Common myeloid progenitor, CD34-positive (primary cell): Measurements from ENCODE around the gene CD82.
"Not testable (repeated sequence)": the region's sequence is repeated elsewhere in the genome, so short reads cannot be mapped to it uniquely, and the experiment has no call there.

Experiments
- CTCF ChIA-PET: fragments of 350-600 bp; sonication (Branson Sonifier 250); formaldehyde crosslinking; loops from one replicate; lab custom pipeline; 2021; ENCODE audit warnings: antibody characterized with exemption; lab: Charles Lee
- POLR2A ChIA-PET: fragments of 350-600 bp; sonication (Branson Sonifier 250); formaldehyde crosslinking; loops from one replicate; lab custom pipeline; 2021; ENCODE audit warnings: antibody characterized with exemption; lab: Charles Lee
- DNase-seq, 3 donors: peaks; one replicate each; pipeline versions ENCODE4 v3.0.0 to v3.0.0-alpha.2; 2013
- H3K27ac ChIP-seq, 2 experiments: 1 replicate in 1 of 2; 2 replicates in 1 of 2; pipeline ENCODE4 v1.7.0; 2013; ENCODE audit warnings: inconsistent platforms in 2 of 2, low read length in 2 of 2, mild to moderate bottlenecking in 2 of 2, low read depth in 1 of 2, moderate library complexity in 1 of 2; ENCODE audit not compliant: severe bottlenecking in 2 of 2, insufficient read depth in 1 of 2, poor library complexity in 1 of 2
- H3K27me3 ChIP-seq, 5 experiments: replicated peaks in 2 of 5; 1 replicate in 3 of 5; 2 replicates in 2 of 5; pipeline versions ENCODE4 v1.6.1 to v1.7.0; 2013; ENCODE audit warnings: low read length in 4 of 5, mild to moderate bottlenecking in 2 of 5, moderate library complexity in 2 of 5, inconsistent platforms in 1 of 5; ENCODE audit not compliant: insufficient read depth in 5 of 5, control insufficient read depth in 4 of 5
- H3K36me3 ChIP-seq, 4 experiments: 1 replicate in 2 of 4; 2 replicates in 2 of 4; pipeline versions ENCODE4 v1.6.1 to v1.7.0; 2013; ENCODE audit warnings: low read length in 3 of 4, control low read depth in 1 of 4, mild to moderate bottlenecking in 1 of 4; ENCODE audit not compliant: control insufficient read depth in 4 of 4, insufficient read depth in 4 of 4
- H3K4me1 ChIP-seq, 4 experiments: 1 replicate in 3 of 4; 2 replicates in 1 of 4; pipeline versions ENCODE4 v1.6.1 to v1.7.1; 2013; ENCODE audit warnings: low read length in 3 of 4, mild to moderate bottlenecking in 3 of 4, control low read depth in 1 of 4, inconsistent platforms in 1 of 4, moderate library complexity in 1 of 4; ENCODE audit not compliant: control insufficient read depth in 4 of 4, insufficient read depth in 4 of 4; ENCODE audit errors: control extremely low read depth in 1 of 4
- H3K4me3 ChIP-seq, 7 experiments: 1 replicate in 4 of 7; 2 replicates in 3 of 7; pipeline versions ENCODE4 v1.5.1 to v1.7.0; 2013; ENCODE audit warnings: mild to moderate bottlenecking in 7 of 7, low read length in 6 of 7, moderate library complexity in 6 of 7, inconsistent platforms in 2 of 7, low read depth in 2 of 7, control low read depth in 1 of 7; ENCODE audit not compliant: insufficient read depth in 4 of 7, control insufficient read depth in 1 of 7; ENCODE audit errors: extremely low read depth in 1 of 7
- H3K9me3 ChIP-seq, 5 experiments: 1 replicate in 4 of 5; 2 replicates in 1 of 5; pipeline versions ENCODE4 v1.6.1 to v1.7.1; 2013; ENCODE audit warnings: low read length in 4 of 5, mild to moderate bottlenecking in 2 of 5, inconsistent platforms in 1 of 5, low read depth in 1 of 5, moderate library complexity in 1 of 5; ENCODE audit not compliant: control insufficient read depth in 4 of 5, insufficient read depth in 2 of 5; ENCODE audit errors: control extremely low read depth in 1 of 5
- WGBS: methylation state at CpG from one replicate; pipeline ENCODE4 v1.1.5; 2013; ENCODE audit not compliant: insufficient coverage; 5-methylcytosine and 5-hydroxymethylcytosine counted together

Gene CD82

DNA sequence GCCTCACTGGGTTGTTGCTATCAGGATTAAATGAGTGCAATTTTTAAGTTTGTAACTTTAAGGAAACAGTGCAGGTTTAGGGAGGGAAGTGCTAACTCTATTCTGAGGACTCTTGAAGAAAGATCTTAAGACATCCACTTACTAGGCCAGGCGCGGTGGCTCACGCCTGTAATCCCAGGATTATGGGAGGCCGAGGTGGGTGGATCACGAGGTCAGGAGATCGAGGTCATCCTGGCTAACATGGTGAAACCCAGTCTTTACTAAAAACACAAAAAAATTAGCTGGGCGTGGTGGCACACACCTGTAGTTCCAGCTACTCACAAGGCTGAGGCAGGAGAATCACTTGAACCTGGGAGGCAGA, 5.5 kb upstream of the CD82 start:
- WGBS: 95% methylated on average over 7 of the region's 7 CpGs
- peaks cover 15 to 49% (median 34%) of the 10 kb centered on the region in 4 experiments for H3K4me1 ChIP-seq
- H3K27me3 ChIP-seq, H3K9me3 ChIP-seq, H3K4me3 ChIP-seq, DNase-seq, H3K36me3 ChIP-seq, H3K27ac ChIP-seq: not testable (repeated sequence)
- CTCF ChIA-PET: interaction anchor here (1.1 to 30.1 kb wide), 6 partner anchors 12 to 60 kb away, joined by 3 to 504 read pairs (median 5); no protein-coding TSS in a partner anchor
- POLR2A ChIA-PET: interaction anchor here (0.9 to 1.5 kb wide), 2 partner anchors 9 to 13 kb away, joined by 3 to 7 read pairs; no protein-coding TSS in a partner anchor

DNA sequence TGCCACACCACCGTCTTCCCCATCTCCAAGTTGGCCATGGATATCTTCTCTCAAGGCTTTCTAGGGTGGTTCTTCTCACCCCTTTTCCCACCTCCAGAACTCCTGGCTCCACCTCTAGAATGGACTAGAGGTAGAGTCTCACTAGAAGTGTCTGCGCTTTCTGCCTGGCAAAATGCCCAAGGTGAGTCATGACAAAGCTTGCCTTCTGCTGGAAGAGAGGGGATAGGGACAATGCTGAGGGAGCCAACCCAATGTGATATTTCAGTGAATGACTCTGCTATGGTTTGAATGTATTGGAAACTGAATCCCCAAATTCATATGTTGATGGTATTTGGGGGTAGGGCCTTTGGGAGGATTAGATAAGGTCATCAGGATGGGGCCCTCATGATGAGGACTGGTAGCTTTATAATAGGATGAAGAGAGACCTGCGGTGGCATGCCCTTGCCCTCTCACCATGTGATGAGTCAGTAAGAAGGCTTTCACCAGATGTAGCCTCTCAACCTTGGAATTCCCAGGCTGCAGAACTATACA, 4.1 kb upstream of the CD82 start:
- H3K4me1 ChIP-seq: peaks cover 15 to 57% (median 45%) of the 10 kb centered on the region in 4 experiments
- ChIA-PET POLR2A (no interaction called here), CTCF (interaction anchor here (0.7 to 30.1 kb wide), 6 partner anchors 10 to 58 kb away, joined by 3 to 504 read pairs (median 3); no protein-coding TSS in a partner anchor)
- WGBS: 100% methylated on average over 1 of the region's 3 CpGs
- H3K9me3 ChIP-seq: no peaks in the 10 kb centered on the region
- H3K27ac ChIP-seq: no peak overlapping the region
- no peaks in the 10 kb centered on the region for H3K36me3 ChIP-seq
- H3K4me3 ChIP-seq: no peak overlapping the region
- no peaks in the 10 kb centered on the region for H3K27me3 ChIP-seq
- no peak for DNase-seq

DNA sequence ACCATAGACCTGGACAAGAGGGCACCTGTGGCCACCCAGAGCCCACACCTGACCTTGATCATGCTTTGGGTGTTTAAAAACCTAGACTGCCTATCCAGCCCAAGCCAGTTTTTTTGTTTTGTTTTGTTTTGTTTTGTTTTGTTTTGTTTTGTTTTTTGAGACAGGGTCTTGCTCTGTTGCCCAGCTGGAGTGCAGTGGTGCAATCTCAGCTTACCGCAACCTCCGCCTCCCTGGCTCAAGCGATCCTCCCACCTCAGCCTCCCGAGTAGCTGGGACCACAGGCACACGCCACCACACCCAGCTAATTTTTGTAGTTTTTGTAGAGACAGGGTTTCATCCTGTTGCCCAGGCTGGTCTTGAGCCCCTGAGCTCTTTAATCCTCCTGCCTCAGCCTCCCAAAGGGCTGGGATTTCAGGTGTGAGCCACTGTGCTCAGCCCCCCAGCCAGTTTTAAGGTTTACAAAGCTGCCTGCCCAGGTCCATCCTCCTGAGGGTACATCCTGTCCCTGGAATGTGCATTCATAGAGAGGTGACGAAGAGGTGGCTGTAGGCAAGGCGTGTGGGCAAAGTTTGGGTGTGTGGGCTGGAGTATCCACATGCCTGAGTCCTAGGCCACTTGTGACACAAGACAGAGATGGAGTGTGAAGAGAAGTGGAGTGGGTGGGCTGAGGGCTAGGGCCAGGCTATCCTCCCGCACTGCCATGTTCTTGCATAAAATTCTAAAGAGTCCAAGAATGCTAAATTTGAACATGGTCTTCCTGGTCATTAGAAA, 3.3 kb upstream of the CD82 start:
- Histone ChIP-seq H3K27me3 (no peaks in the 10 kb centered on the region), H3K36me3 (peaks cover 0 to 4% (median 0%) of the 10 kb centered on the region in 4 experiments), H3K27ac (no peak overlapping the region), H3K4me1 (peaks cover 17 to 60% (median 47%) of the 10 kb centered on the region in 4 experiments), H3K9me3 (no peaks in the 10 kb centered on the region), H3K4me3 (no peak overlapping the region)
- no peak for DNase-seq
- POLR2A ChIA-PET: no interaction called here
- CTCF ChIA-PET: interaction anchor here (0.7 to 30.1 kb wide), 4 partner anchors 10 to 57 kb away, joined by 3 to 504 read pairs (median 5); no protein-coding TSS in a partner anchor
- 97% methylated on average over 8 of the region's 8 CpGs for WGBS

DNA sequence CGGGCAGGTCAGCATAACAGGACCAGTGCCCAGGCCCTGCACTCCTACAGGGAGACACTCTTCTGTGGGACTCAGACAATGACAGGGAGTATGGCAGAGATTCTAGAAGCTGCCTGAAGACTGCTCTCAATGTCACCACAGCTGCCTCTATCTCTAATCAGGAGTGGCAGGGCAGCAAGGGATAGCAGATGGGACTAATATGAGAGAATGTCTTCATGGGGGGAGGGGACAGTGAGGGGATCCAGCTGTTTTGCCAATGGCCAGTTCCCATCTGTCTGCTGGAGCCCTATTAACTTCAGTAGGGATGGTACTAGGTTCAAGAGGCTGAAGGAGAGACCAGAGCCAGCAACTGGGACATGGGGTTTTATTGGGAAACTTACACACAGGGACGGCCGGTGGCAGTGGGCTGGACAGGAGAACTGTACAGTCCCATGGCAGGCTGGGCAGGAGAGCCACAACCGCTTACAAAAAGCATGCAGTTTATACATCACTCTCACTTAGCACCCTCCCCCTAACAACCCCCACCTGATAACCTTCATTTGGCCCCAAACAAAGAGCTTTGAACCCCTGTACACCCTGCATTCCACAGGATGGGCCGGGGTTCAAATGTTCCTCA, 2.5 kb upstream of the CD82 start:
- H3K9me3 ChIP-seq: no peaks in the 10 kb centered on the region
- ChIA-PET CTCF (interaction anchor here (1.5 to 30.1 kb wide), 3 partner anchors 9 to 57 kb away, joined by 3 to 504 read pairs (median 7); no protein-coding TSS in a partner anchor), POLR2A (interaction anchor here (1.1 kb wide), 1 partner anchor 16 kb away, joined by 3 read pairs; no protein-coding TSS in a partner anchor)
- no peak overlapping the region for H3K27ac ChIP-seq
- no peak overlapping the region for H3K4me3 ChIP-seq
- DNase-seq: no peak
- H3K27me3 ChIP-seq: no peaks in the 10 kb centered on the region
- 90% methylated on average over 4 of the region's 5 CpGs for WGBS
- H3K4me1 ChIP-seq: peaks cover 21 to 60% (median 48%) of the 10 kb centered on the region in 4 experiments
- peaks cover 0 to 6% (median 3%) of the 10 kb centered on the region in 4 experiments for H3K36me3 ChIP-seq

DNA sequence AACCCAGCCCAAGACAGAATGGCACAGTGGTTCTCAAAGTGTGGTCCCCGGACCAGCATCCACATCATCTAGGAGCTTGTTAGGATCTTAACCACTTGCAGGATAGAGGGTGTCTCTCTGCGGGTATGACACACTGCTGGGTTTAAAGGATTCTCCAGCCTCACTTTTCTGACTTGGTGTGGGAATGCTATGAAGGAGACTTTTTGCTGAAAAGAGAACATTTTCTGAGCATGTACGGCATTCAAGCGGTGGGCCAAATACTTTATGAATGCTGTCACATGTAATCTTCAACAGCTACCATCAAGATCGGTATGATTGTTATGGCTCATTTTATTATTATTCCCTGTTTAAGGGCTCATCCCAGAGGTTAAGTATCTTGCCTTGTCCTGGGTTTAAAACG, 1.8 kb upstream of the CD82 start:
- CTCF ChIA-PET: interaction anchor here (0.9 to 30.1 kb wide), 4 partner anchors 8 to 211 kb away, joined by 3 to 504 read pairs (median 6); no protein-coding TSS in a partner anchor
- POLR2A ChIA-PET: interaction anchor here (1.1 kb wide), 1 partner anchor 15 kb away, joined by 3 read pairs; no protein-coding TSS in a partner anchor
- WGBS: 95% methylated on average over 4 of the region's 6 CpGs

DNA sequence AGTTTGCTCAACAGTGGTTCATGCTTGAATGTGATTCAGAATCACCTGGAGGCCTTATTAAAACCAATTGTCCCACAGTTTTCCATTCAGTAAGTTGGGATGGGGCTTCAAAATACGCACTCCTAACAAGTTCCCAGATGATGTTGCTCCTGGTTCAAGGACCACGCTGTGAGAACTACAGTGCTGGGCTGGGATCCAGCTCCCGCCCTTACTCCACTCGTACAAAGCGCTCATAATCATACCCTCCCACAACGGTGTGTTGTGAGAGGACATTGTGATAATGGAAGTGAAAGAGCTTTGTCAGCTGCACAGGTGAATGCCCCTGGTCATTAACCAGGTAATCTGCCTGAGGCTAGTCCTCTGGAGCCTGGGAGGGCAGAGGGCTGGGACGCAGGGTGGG, 1.3 kb upstream of the CD82 start:
- Histone ChIP-seq H3K27me3 (no peaks in the 10 kb centered on the region), H3K27ac (peak overlapping the region in 1 of 2 experiments; percentile 79), H3K9me3 (no peaks in the 10 kb centered on the region), H3K4me1 (peaks cover 22 to 68% (median 56%) of the 10 kb centered on the region in 4 experiments), H3K4me3 (peak overlapping the region in 2 of 7 experiments; percentile 54 to 69), H3K36me3 (peaks cover 0 to 6% (median 3%) of the 10 kb centered on the region in 4 experiments)
- CTCF ChIA-PET: interaction anchor here (0.8 to 30.1 kb wide), 7 partner anchors 8 to 210 kb away, joined by 3 to 504 read pairs (median 6); no protein-coding TSS in a partner anchor
- 79% methylated on average over 4 of the region's 7 CpGs for WGBS
- no peak for DNase-seq
- POLR2A ChIA-PET: interaction anchor here (1.4 to 2.2 kb wide), 3 partner anchors 10 to 47 kb away, joined by 4 to 16 read pairs (median 9); no protein-coding TSS in a partner anchor

More for the DNA sequence above, 1.8 kb upstream of the CD82 start:
- H3K9me3 ChIP-seq: no peaks in the 10 kb centered on the region
- H3K36me3 ChIP-seq: peaks cover 0 to 6% (median 3%) of the 10 kb centered on the region in 4 experiments
- peaks cover 22 to 67% (median 54%) of the 10 kb centered on the region in 4 experiments for H3K4me1 ChIP-seq
- DNase-seq: no peak
- no peaks in the 10 kb centered on the region for H3K27me3 ChIP-seq
- no peak overlapping the region for H3K27ac ChIP-seq
- no peak overlapping the region for H3K4me3 ChIP-seq
